ENCODE data around the gene MAMLD1. TPM values are rescaled to one million over a fixed set of nuclear protein-coding genes. Genes with fewer than 3 reads are reported as not detected.

The MAMLD1 gene
- total and polyA plus RNA-seq, 4 experiments from 2014 or later: 0.43 to 2.0 (median 1.3) TPM

DNA sequence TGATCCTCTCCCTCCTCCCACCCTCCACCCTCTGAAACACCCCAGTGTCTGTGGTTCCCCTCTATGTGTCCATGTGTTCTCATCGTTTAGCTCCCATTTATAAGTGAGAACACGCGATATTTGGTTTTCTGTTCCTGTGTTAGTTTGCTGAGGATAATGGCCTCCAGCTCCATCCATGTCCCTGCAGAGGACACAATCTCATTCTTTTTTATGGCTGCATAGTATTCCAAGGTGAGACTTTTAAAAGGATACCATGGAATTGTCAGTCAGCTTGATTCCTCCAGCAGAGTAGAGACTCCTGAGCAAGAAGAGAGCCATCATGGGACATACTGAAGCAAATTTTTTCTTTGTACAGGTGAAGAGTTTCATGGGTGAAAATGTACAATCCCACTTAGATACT lies 166.5 kb downstream of the MAMLD1 start:
- Mint-ChIP-seq H3K4me1 (no peaks in the 10 kb centered on the region), H3K4me3 (no peak overlapping the region), H3K36me3 (no peaks in the 10 kb centered on the region), H3K27me3 (no peaks in the 10 kb centered on the region), H3K27ac (peak overlapping the region in 1 of 7 donors; percentile 52), H3K9me3 (peaks cover 0 to 4% (median 3%) of the 10 kb centered on the region in 8 donors)
- Histone ChIP-seq H3K4me3 (ENCODE audit: low read length in 2 of 2) (no peak overlapping the region), H3K4me1 (ENCODE audit: insufficient read depth, low read length) (no peaks in the 10 kb centered on the region), H3K9me3 (ENCODE audit: control insufficient read depth in 1 of 2, low read length in 2 of 2) (no peaks in the 10 kb centered on the region), H3K27ac (ENCODE audit: low read depth, low read length) (no peak overlapping the region), H3K36me3 (ENCODE audit: insufficient read depth, low read length) (no peaks in the 10 kb centered on the region), H3K27me3 (ENCODE audit: insufficient read depth, low read length) (no peaks in the 10 kb centered on the region)
- no peak for DNase-seq
- intact Hi-C loops (cut with micrococcal nuclease): no loop called here
- ChIA-PET CTCF (ENCODE audit: partially characterized antibody) (no interaction called here), POLR2A (ENCODE audit: partially characterized antibody) (no interaction called here)

DNA sequence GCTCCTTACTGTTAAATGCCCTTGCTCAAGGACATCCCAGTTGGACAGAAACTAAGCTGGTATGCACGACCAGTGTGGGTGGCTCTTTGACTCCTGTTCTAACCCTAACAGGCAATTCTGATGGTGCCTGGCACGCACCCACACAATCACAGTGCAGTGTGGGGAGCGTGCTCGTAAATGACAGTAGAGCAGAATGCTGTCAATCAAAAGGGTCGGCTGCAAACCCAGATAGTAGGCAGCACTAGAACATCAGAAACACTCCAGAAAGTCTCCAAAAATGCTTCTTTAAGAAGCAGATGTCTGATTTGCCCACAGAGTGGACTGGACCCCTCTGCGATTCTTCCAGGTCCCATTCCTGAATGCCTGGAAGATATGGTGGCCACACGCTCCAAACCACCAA lies 167.7 kb downstream of the MAMLD1 start:
- ChIA-PET CTCF (ENCODE audit: partially characterized antibody) (no interaction called here), POLR2A (ENCODE audit: partially characterized antibody) (no interaction called here)
- no peaks in the 10 kb centered on the region for H3K27me3 Mint-ChIP-seq
- H3K27ac Mint-ChIP-seq: no peak overlapping the region
- Histone ChIP-seq H3K4me3 (ENCODE audit: low read length in 2 of 2) (no peak overlapping the region), H3K36me3 (ENCODE audit: insufficient read depth, low read length) (no peaks in the 10 kb centered on the region), H3K4me1 (ENCODE audit: insufficient read depth, low read length) (no peaks in the 10 kb centered on the region), H3K27me3 (ENCODE audit: insufficient read depth, low read length) (no peaks in the 10 kb centered on the region), H3K27ac (ENCODE audit: low read depth, low read length) (no peak overlapping the region), H3K9me3 (ENCODE audit: control insufficient read depth in 1 of 2, low read length in 2 of 2) (no peaks in the 10 kb centered on the region)
- peaks cover 0 to 8% (median 5%) of the 10 kb centered on the region in 8 donors for H3K9me3 Mint-ChIP-seq
- H3K4me1 Mint-ChIP-seq: no peaks in the 10 kb centered on the region
- H3K36me3 Mint-ChIP-seq: no peaks in the 10 kb centered on the region
- DNase-seq: no peak
- H3K4me3 Mint-ChIP-seq: no peak overlapping the region
- intact Hi-C loops (cut with micrococcal nuclease): no loop called here

DNA sequence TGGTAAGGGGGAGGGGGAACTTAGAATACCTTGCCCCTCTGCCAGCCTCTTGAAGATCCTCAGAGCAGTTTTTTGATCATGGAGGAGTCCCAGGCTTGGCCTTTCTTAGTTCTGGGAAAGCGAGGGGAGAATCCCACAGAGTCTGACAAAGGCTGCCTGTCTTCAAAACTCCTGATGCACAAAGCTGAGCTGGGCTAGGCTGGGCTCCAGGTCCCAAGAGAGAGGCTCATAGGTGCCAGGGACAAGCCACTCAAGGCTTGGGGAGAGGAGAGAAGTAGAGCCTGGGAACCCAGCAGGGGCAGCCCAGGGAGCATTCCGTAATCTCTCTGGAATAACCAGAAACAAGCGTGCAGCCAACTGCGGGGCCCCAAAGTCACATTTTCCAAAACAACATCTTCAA lies 168.3 kb downstream of the MAMLD1 start:
- no peak overlapping the region for H3K4me3 Mint-ChIP-seq

DNA sequence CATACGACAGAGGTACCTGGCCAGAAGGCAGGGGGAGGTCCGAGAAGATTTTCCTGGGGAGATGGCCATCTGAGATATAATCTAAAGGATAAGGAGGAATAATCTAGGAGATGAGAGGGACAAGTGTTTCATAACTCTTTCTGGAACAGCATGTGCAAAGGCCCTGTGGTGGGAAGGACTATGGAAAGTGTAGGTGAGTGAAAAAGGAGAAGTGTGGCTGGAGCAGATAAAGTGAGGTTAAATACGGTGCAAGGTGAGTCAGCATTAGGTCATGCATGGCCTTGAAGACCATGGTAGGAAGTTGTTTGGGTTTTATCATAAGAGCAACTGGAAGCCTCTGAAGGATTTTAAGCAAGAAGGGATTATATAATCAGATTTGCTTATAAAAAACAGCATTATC lies 170.7 kb downstream of the MAMLD1 start:
- DNase-seq: no peak
- Histone ChIP-seq H3K27me3 (ENCODE audit: insufficient read depth, low read length) (no peaks in the 10 kb centered on the region), H3K36me3 (ENCODE audit: insufficient read depth, low read length) (no peaks in the 10 kb centered on the region), H3K4me1 (ENCODE audit: insufficient read depth, low read length) (no peaks in the 10 kb centered on the region), H3K9me3 (ENCODE audit: control insufficient read depth in 1 of 2, low read length in 2 of 2) (no peaks in the 10 kb centered on the region), H3K4me3 (ENCODE audit: low read length in 2 of 2) (no peak overlapping the region), H3K27ac (ENCODE audit: low read depth, low read length) (no peak overlapping the region)
- Mint-ChIP-seq H3K27me3 (no peaks in the 10 kb centered on the region), H3K4me3 (no peak overlapping the region), H3K27ac (peak overlapping the region in 1 of 7 donors; percentile 74), H3K4me1 (no peaks in the 10 kb centered on the region), H3K36me3 (peaks cover 0 to 2% of the 10 kb centered on the region in 2 donors), H3K9me3 (peaks cover 0 to 18% (median 11%) of the 10 kb centered on the region in 8 donors)
- CTCF ChIA-PET (ENCODE audit: partially characterized antibody): no interaction called here
- POLR2A ChIA-PET (ENCODE audit: partially characterized antibody): no interaction called here
- intact Hi-C loops (cut with micrococcal nuclease): no loop called here

More for the DNA sequence above, 168.3 kb downstream of the MAMLD1 start:
- DNase-seq: no peak
- no peak overlapping the region for H3K27ac ChIP-seq (ENCODE audit: low read depth, low read length)
- POLR2A ChIA-PET (ENCODE audit: partially characterized antibody): no interaction called here
- no peak overlapping the region for H3K4me3 ChIP-seq (ENCODE audit: low read length in 2 of 2)
- no peaks in the 10 kb centered on the region for H3K4me1 ChIP-seq (ENCODE audit: insufficient read depth, low read length)
- no peaks in the 10 kb centered on the region for H3K36me3 ChIP-seq (ENCODE audit: insufficient read depth, low read length)
- H3K36me3 Mint-ChIP-seq: peaks cover 0 to 2% of the 10 kb centered on the region in 2 donors
- H3K9me3 ChIP-seq (ENCODE audit: control insufficient read depth in 1 of 2, low read length in 2 of 2): no peaks in the 10 kb centered on the region
- CTCF ChIA-PET (ENCODE audit: partially characterized antibody): no interaction called here
- H3K27me3 ChIP-seq (ENCODE audit: insufficient read depth, low read length): no peaks in the 10 kb centered on the region
- H3K4me1 Mint-ChIP-seq: no peaks in the 10 kb centered on the region
- H3K27me3 Mint-ChIP-seq: no peaks in the 10 kb centered on the region
- no peak overlapping the region for H3K27ac Mint-ChIP-seq
- intact Hi-C loops (cut with micrococcal nuclease): no loop called here
- peaks cover 0 to 13% (median 10%) of the 10 kb centered on the region in 8 donors for H3K9me3 Mint-ChIP-seq

DNA sequence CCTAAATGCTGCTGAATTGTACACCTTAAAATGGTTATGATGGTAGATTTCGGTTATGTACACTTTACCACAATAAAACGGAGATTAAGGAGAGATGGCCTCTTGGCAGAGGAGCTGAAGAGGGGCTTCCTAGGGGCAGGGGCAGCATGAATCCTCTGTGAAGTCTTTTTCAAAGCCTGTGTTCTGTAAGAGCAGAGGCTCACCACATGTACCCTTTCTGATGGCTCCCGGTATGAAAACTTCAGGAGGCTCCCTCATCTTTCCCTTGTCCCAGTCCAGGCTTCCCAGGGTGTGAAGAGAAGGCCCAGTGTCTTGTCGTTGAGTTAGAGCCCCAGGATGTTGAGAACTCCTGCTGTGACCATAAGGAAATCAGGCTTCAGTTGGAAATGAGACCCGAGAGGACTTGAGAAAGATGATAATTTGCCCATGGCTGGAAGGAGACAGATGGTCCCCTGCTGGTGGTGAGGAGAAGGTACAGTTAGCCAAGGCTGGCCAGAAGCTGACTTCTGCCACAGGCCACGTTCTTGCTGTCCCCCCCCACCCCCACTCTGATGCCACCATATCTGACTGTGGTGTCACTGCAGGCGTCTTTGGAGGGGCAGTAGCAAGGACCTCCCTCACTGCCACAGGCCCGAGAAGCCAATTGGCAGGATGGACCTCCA lies 173.5 kb downstream of the MAMLD1 start:
- intact Hi-C loops (cut with micrococcal nuclease): no loop called here
- Mint-ChIP-seq H3K27ac (no peak overlapping the region), H3K27me3 (no peaks in the 10 kb centered on the region), H3K36me3 (peaks cover 0 to 2% of the 10 kb centered on the region in 2 donors), H3K4me3 (no peak overlapping the region), H3K4me1 (no peaks in the 10 kb centered on the region), H3K9me3 (peaks cover 0 to 18% (median 11%) of the 10 kb centered on the region in 8 donors)
- Histone ChIP-seq H3K36me3 (ENCODE audit: insufficient read depth, low read length) (no peaks in the 10 kb centered on the region), H3K27me3 (ENCODE audit: insufficient read depth, low read length) (no peaks in the 10 kb centered on the region), H3K4me3 (ENCODE audit: low read length in 2 of 2) (no peak overlapping the region), H3K4me1 (ENCODE audit: insufficient read depth, low read length) (no peaks in the 10 kb centered on the region), H3K9me3 (ENCODE audit: control insufficient read depth in 1 of 2, low read length in 2 of 2) (no peaks in the 10 kb centered on the region), H3K27ac (ENCODE audit: low read depth, low read length) (no peak overlapping the region)
- CTCF ChIA-PET (ENCODE audit: partially characterized antibody): no interaction called here
- DNase-seq: no peak
- POLR2A ChIA-PET (ENCODE audit: partially characterized antibody): no interaction called here

DNA sequence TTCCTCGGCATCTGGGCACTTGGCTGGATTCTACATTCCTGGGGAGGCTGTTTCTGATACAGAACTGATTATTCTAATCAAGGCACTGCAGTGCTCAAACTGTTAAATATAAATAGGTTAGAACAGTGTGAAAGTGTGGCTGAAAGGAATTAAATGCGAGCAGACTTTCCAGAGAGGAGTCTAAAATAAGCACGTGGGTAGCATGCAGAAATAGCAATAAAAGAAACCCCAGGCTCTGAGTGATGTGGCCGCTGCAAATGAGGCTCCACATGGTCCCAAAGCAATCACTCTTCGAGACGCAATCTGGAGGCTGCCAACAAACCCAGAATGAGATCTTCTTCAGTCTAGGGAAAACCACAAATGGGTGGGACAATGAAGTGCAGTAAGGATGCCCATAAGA lies 174.7 kb downstream of the MAMLD1 start:
- Mint-ChIP-seq H3K27ac (no peak overlapping the region), H3K9me3 (peaks cover 0 to 18% (median 10%) of the 10 kb centered on the region in 8 donors), H3K27me3 (no peaks in the 10 kb centered on the region), H3K4me3 (no peak overlapping the region), H3K36me3 (peaks cover 0 to 2% of the 10 kb centered on the region in 2 donors), H3K4me1 (no peaks in the 10 kb centered on the region)
- Histone ChIP-seq H3K27ac (ENCODE audit: low read depth, low read length) (no peak overlapping the region), H3K9me3 (ENCODE audit: control insufficient read depth in 1 of 2, low read length in 2 of 2) (no peaks in the 10 kb centered on the region), H3K36me3 (ENCODE audit: insufficient read depth, low read length) (no peaks in the 10 kb centered on the region), H3K4me1 (ENCODE audit: insufficient read depth, low read length) (no peaks in the 10 kb centered on the region), H3K4me3 (ENCODE audit: low read length in 2 of 2) (no peak overlapping the region), H3K27me3 (ENCODE audit: insufficient read depth, low read length) (no peaks in the 10 kb centered on the region)
- ChIA-PET CTCF (ENCODE audit: partially characterized antibody) (no interaction called here), POLR2A (ENCODE audit: partially characterized antibody) (no interaction called here)
- no peak for DNase-seq
- intact Hi-C loops (cut with micrococcal nuclease): no loop called here

DNA sequence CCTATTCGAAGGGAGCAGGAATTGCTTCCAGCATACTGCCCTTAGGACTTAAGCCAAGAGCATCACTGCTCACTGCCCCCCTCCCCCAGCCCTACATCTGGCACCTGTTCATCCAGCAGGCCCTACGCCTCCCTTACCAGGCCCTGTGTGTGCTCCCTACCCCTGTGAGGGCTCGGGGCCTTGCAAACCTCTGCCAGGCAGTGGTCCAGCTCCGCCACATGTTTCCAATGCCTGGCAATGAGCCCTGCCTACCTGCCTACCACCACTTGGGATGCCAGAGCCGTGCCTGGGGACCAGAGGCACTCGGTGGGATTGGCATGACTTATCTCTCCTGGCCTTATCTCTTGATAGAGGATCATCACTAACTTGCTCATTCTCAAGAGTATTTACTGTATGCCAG lies 177.8 kb downstream of the MAMLD1 start:
- H3K27ac ChIP-seq (ENCODE audit: low read depth, low read length): no peak overlapping the region

More for the DNA sequence above, 177.8 kb downstream of the MAMLD1 start:
- H3K4me1 Mint-ChIP-seq: peaks cover 0 to 3% (median 0%) of the 10 kb centered on the region in 4 donors
- H3K9me3 Mint-ChIP-seq: peaks cover 0 to 10% (median 5%) of the 10 kb centered on the region in 8 donors
- no peaks in the 10 kb centered on the region for H3K27me3 ChIP-seq (ENCODE audit: insufficient read depth, low read length)
- intact Hi-C loops (cut with micrococcal nuclease): no loop called here
- no peak overlapping the region for H3K4me3 Mint-ChIP-seq
- H3K27me3 Mint-ChIP-seq: no peaks in the 10 kb centered on the region
- no peak overlapping the region for H3K27ac Mint-ChIP-seq
- H3K36me3 ChIP-seq (ENCODE audit: insufficient read depth, low read length): no peaks in the 10 kb centered on the region
- ChIA-PET POLR2A (ENCODE audit: partially characterized antibody) (no interaction called here), CTCF (ENCODE audit: partially characterized antibody) (no interaction called here)
- H3K9me3 ChIP-seq (ENCODE audit: control insufficient read depth in 1 of 2, low read length in 2 of 2): no peaks in the 10 kb centered on the region
- H3K4me1 ChIP-seq (ENCODE audit: insufficient read depth, low read length): peaks cover 4% of the 10 kb centered on the region
- H3K36me3 Mint-ChIP-seq: peaks cover 0 to 2% of the 10 kb centered on the region in 2 donors
- no peak overlapping the region for H3K4me3 ChIP-seq (ENCODE audit: low read length in 2 of 2)
- DNase-seq: no peak
